ENCODE results near the gene DIP2A. TPM values are rescaled to one million over a fixed set of nuclear protein-coding genes. Genes with fewer than 3 reads are reported as not detected.

The DIP2A gene
- total RNA-seq, 1 experiment from 2014 or later, result 22.9 TPM

GRCh38 chr21:46527801-46528200 lies 69.1 kb downstream of the DIP2A start:
- Histone ChIP-seq H3K4me3 (ENCODE audit: low read depth in 2 of 2, low read length in 2 of 2) (no peak overlapping the region), H3K36me3 (ENCODE audit: control insufficient read depth, insufficient read depth, low read length) (no peaks in the 10 kb centered on the region; the same call in 1 of the 2 replicates), H3K9me3 (ENCODE audit: control insufficient read depth, insufficient read depth, low read depth, low read length) (no peaks in the 10 kb centered on the region), H3K27ac (ENCODE audit: low read length) (no peak overlapping the region), H3K4me1 (ENCODE audit: control insufficient read depth, insufficient read depth, low read length) (no peaks in the 10 kb centered on the region), H3K27me3 (ENCODE audit: control insufficient read depth, insufficient read depth, low read length) (no peaks in the 10 kb centered on the region)
- intact Hi-C loops (cut with micrococcal nuclease; ENCODE audit: unreplicated experiment) (no loop called here), in situ Hi-C loops (cut with HindIII; ENCODE audit: low pct_unique_long_range_greater_than_20kb, low sequenced_read_pairs) (no loop called here)
- TF ChIP-seq TCF7L2 (IDR thresholded peaks at IDR 0.05; ENCODE audit: low read depth, low read length) (no peak), REST (IDR thresholded peaks at IDR 0.05; ENCODE audit: insufficient read depth in 1 of 2, low read depth in 2 of 2, low read length in 1 of 2) (no peak), POLR2AphosphoS5 (IDR thresholded peaks at IDR 0.05; ENCODE audit: low read depth, low read length) (no peak), SIN3A (IDR thresholded peaks at IDR 0.05; ENCODE audit: borderline replicate concordance, insufficient read depth, low read depth, low read length) (no peak)
- TF ChIP-seq, protein P1, sequence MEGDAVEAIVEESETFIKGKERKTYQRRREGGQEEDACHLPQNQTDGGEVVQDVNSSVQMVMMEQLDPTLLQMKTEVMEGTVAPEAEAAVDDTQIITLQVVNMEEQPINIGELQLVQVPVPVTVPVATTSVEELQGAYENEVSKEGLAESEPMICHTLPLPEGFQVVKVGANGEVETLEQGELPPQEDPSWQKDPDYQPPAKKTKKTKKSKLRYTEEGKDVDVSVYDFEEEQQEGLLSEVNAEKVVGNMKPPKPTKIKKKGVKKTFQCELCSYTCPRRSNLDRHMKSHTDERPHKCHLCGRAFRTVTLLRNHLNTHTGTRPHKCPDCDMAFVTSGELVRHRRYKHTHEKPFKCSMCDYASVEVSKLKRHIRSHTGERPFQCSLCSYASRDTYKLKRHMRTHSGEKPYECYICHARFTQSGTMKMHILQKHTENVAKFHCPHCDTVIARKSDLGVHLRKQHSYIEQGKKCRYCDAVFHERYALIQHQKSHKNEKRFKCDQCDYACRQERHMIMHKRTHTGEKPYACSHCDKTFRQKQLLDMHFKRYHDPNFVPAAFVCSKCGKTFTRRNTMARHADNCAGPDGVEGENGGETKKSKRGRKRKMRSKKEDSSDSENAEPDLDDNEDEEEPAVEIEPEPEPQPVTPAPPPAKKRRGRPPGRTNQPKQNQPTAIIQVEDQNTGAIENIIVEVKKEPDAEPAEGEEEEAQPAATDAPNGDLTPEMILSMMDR (IDR thresholded peaks at IDR 0.05), result no peak
- POLR2A ChIA-PET, result no interaction called here
- CTCF ChIA-PET, result no interaction called here
- no TSS peak for BruUV-seq (replicated peaks)
- no peak for ATAC-seq
- DNase-seq (ENCODE audit: low read depth, low spot score), result no peak

GRCh38 chr21:46532080-46532479 lies 73.4 kb downstream of the DIP2A start:
- intact Hi-C loops (cut with micrococcal nuclease; ENCODE audit: unreplicated experiment), result no loop called here
- CTCF ChIA-PET, result no interaction called here
- ATAC-seq, result no peak

More at GRCh38 chr21:46532080-46532479, 73.4 kb downstream of the DIP2A start:
- no peaks in the 10 kb centered on the region for H3K27me3 ChIP-seq (ENCODE audit: control insufficient read depth, insufficient read depth, low read length)
- TF ChIP-seq POLR2AphosphoS5 (IDR thresholded peaks at IDR 0.05; ENCODE audit: low read depth, low read length), result no peak
- no peak for TF ChIP-seq REST (IDR thresholded peaks at IDR 0.05; ENCODE audit: insufficient read depth in 1 of 2, low read depth in 2 of 2, low read length in 1 of 2)
- TF ChIP-seq SIN3A (IDR thresholded peaks at IDR 0.05; ENCODE audit: borderline replicate concordance, insufficient read depth, low read depth, low read length), result no peak
- no peak for TF ChIP-seq TCF7L2 (IDR thresholded peaks at IDR 0.05; ENCODE audit: low read depth, low read length)
- TF ChIP-seq, protein P1 (IDR thresholded peaks at IDR 0.05), result no peak
- H3K4me3 ChIP-seq (ENCODE audit: low read depth in 2 of 2, low read length in 2 of 2), result no peak overlapping the region
- no peak for DNase-seq (ENCODE audit: low read depth, low spot score)
- no peaks in the 10 kb centered on the region for H3K9me3 ChIP-seq (ENCODE audit: control insufficient read depth, insufficient read depth, low read depth, low read length)
- H3K27ac ChIP-seq (ENCODE audit: low read length), result no peak overlapping the region
- in situ Hi-C loops (cut with HindIII; ENCODE audit: low pct_unique_long_range_greater_than_20kb, low sequenced_read_pairs), result no loop called here
- no peaks in the 10 kb centered on the region; the same call in 1 of the 2 replicates for H3K36me3 ChIP-seq (ENCODE audit: control insufficient read depth, insufficient read depth, low read length)
- POLR2A ChIA-PET, result no interaction called here
- no peaks in the 10 kb centered on the region for H3K4me1 ChIP-seq (ENCODE audit: control insufficient read depth, insufficient read depth, low read length)
- BruUV-seq (replicated peaks), result no TSS peak
